ENCODE data around the gene SPATA13.

SPATA13 gene

GRCh38 chr13:24299488-24300114, 139.1 kb downstream of the SPATA13 start:
- TF ChIP-seq REST (IDR thresholded peaks at IDR 0.05; ENCODE audit: low read depth) (no peak), TEAD4 (IDR thresholded peaks at IDR 0.05) (no peak), FOXM1 (IDR thresholded peaks at IDR 0.05; ENCODE audit: borderline replicate concordance, low read depth) (no peak), MAX (IDR thresholded peaks at IDR 0.05) (no peak), YY1 (IDR thresholded peaks at IDR 0.05; ENCODE audit: low read depth) (no peak)

- TF ChIP-seq FOXM1 (IDR thresholded peaks at IDR 0.05; ENCODE audit: borderline replicate concordance, low read depth) (no peak), TAF1 (IDR thresholded peaks at IDR 0.05; ENCODE audit: low read depth) (no peak), MAX (IDR thresholded peaks at IDR 0.05) (no peak), CEBPB (IDR thresholded peaks at IDR 0.05) (no peak), RAD21 (IDR thresholded peaks at IDR 0.05; ENCODE audit: low read depth) (no peak), TCF12 (IDR thresholded peaks at IDR 0.05; ENCODE audit: low read depth) (no peak), EP300 (IDR thresholded peaks at IDR 0.05; ENCODE audit: borderline replicate concordance) (no peak), USF1 (IDR thresholded peaks at IDR 0.05) (no peak), TEAD4 (IDR thresholded peaks at IDR 0.05) (no peak), ZBTB7A (IDR thresholded peaks at IDR 0.05; ENCODE audit: low read depth) (no peak), REST (IDR thresholded peaks at IDR 0.05; ENCODE audit: low read depth) (no peak), NFIC (IDR thresholded peaks at IDR 0.05) (no peak), YY1 (IDR thresholded peaks at IDR 0.05; ENCODE audit: low read depth) (no peak), EGR1 (IDR thresholded peaks at IDR 0.05) (no peak), CREB1 (IDR thresholded peaks at IDR 0.05; ENCODE audit: low read depth) (no peak)
These were observed 140.9 kb downstream of the SPATA13 start for GRCh38 chr13:24301434-24301833.

GRCh38 chr13:24301911-24302310, 141.4 kb downstream of the SPATA13 start:
- no peak for TF ChIP-seq MAX (IDR thresholded peaks at IDR 0.05)
- no peak for TF ChIP-seq EP300 (IDR thresholded peaks at IDR 0.05; ENCODE audit: borderline replicate concordance)
- no peak for TF ChIP-seq TCF12 (IDR thresholded peaks at IDR 0.05; ENCODE audit: low read depth)
- TF ChIP-seq TEAD4 (IDR thresholded peaks at IDR 0.05) = no peak
- no peak for TF ChIP-seq EGR1 (IDR thresholded peaks at IDR 0.05)
- no peak for TF ChIP-seq ZBTB7A (IDR thresholded peaks at IDR 0.05; ENCODE audit: low read depth)
- TF ChIP-seq CEBPB (IDR thresholded peaks at IDR 0.05) = no peak
- TF ChIP-seq USF1 (IDR thresholded peaks at IDR 0.05) = no peak
- TF ChIP-seq FOXM1 (IDR thresholded peaks at IDR 0.05; ENCODE audit: borderline replicate concordance, low read depth) = no peak
- TF ChIP-seq REST (IDR thresholded peaks at IDR 0.05; ENCODE audit: low read depth) = no peak
- TF ChIP-seq NFIC (IDR thresholded peaks at IDR 0.05) = no peak
- no peak for TF ChIP-seq RAD21 (IDR thresholded peaks at IDR 0.05; ENCODE audit: low read depth)
- TF ChIP-seq TAF1 (IDR thresholded peaks at IDR 0.05; ENCODE audit: low read depth) = no peak
- TF ChIP-seq YY1 (IDR thresholded peaks at IDR 0.05; ENCODE audit: low read depth) = no peak
- no peak for TF ChIP-seq CREB1 (IDR thresholded peaks at IDR 0.05; ENCODE audit: low read depth)

- TF ChIP-seq FOXM1 (IDR thresholded peaks at IDR 0.05; ENCODE audit: borderline replicate concordance, low read depth) (no peak), EGR1 (IDR thresholded peaks at IDR 0.05) (no peak), MAX (IDR thresholded peaks at IDR 0.05) (no peak), YY1 (IDR thresholded peaks at IDR 0.05; ENCODE audit: low read depth) (no peak), TEAD4 (IDR thresholded peaks at IDR 0.05) (no peak), CREB1 (IDR thresholded peaks at IDR 0.05; ENCODE audit: low read depth) (no peak), NFIC (IDR thresholded peaks at IDR 0.05) (no peak), EP300 (IDR thresholded peaks at IDR 0.05; ENCODE audit: borderline replicate concordance) (no peak), USF1 (IDR thresholded peaks at IDR 0.05) (no peak), ZBTB7A (IDR thresholded peaks at IDR 0.05; ENCODE audit: low read depth) (no peak), TCF12 (IDR thresholded peaks at IDR 0.05; ENCODE audit: low read depth) (no peak), RAD21 (IDR thresholded peaks at IDR 0.05; ENCODE audit: low read depth) (no peak), TAF1 (IDR thresholded peaks at IDR 0.05; ENCODE audit: low read depth) (no peak), REST (IDR thresholded peaks at IDR 0.05; ENCODE audit: low read depth) (no peak), CEBPB (IDR thresholded peaks at IDR 0.05) (no peak)
These were observed 144.1 kb downstream of the SPATA13 start for GRCh38 chr13:24304620-24305019.
